GM21737 (cell line): ENCODE results near the gene ARHGAP4.
A peak's percentile ranks its signal among the peaks of the same experiment; 100 is the strongest.

Source experiments
- ATAC-seq: cut with Tn5 transposase; IDR thresholded peaks from one replicate; pipeline ENCODE4 v1.9.1; 2021; ENCODE audit warnings: mild to moderate bottlenecking, moderate library complexity; ENCODE audit not compliant: unreplicated experiment

Gene ARHGAP4

DNA sequence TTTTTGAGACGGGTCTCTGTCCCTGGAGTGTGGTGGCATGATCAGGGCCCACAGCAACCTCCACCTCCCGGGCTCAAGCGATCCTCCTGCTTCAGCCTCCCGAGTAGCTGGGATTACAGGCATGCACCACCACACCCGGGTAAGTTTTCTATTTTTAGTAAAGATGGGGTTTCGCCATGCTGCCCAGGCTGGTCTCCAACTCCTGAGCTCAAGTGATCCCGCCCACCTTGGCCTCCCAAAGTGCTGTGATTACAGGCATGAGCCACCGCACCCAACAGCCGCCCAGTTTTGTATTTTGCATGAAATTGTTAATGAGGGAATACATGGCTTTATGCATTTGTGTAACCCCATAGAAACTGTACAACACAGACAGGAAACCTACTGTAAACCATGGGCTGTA, 2.8 kb upstream of the ARHGAP4 start:
- ATAC-seq, result no peak

DNA sequence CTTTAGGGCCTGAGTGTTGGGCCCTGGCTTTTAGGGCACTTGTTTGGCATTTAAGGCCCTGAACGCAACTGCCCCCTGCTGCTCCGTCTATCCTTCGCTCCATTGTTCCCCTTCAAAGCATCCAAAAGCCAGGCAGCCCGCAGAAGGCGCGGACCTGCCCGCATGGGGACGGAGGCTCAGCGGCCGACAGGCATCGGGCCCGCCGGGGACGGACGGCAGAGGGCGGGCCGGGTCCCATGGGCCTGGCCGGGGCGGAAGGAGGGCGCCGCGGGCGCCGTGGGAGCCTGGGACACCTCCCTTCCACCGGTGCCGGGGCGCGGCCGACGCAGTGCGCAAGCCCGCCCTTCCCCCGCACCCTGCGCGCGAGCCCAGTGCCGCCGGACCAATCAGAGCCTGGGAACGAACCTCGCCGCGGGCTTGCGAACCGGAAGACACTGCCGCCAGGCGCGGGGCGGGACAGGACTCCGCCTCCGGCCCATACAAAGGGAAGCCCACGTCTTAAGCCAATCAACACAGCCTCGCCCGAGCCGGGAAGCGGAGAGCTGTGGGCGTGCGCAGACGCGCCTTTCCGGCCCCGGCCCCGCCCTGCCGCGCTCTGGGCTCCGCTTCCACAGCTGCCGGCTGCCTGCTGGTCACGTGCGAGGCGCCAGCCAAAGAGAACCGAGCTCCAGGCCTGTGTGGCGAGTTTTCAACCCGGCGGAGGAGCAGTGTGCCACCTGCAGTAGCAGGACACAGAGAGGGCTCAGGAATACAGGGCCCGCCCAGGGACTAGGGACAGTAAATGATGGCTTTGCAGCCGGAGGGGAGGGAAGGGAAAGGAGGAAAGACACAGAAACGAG, 2.1 kb upstream of the ARHGAP4 start:
- ATAC-seq, result peak; percentile 60

DNA sequence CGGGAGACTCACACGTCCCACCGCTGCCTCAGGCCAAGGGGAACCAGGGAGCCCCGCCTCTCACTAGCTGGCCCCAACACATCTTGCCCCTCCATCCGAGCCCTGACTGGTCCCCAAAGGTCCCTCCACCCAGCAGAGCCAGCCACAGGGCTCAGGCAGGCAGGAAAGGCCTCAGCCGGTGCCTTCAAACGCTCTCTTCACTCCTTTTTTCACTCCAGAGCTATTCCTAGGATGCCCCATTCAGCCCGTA, 1.5 kb upstream of the ARHGAP4 start:
- ATAC-seq, result no peak

DNA sequence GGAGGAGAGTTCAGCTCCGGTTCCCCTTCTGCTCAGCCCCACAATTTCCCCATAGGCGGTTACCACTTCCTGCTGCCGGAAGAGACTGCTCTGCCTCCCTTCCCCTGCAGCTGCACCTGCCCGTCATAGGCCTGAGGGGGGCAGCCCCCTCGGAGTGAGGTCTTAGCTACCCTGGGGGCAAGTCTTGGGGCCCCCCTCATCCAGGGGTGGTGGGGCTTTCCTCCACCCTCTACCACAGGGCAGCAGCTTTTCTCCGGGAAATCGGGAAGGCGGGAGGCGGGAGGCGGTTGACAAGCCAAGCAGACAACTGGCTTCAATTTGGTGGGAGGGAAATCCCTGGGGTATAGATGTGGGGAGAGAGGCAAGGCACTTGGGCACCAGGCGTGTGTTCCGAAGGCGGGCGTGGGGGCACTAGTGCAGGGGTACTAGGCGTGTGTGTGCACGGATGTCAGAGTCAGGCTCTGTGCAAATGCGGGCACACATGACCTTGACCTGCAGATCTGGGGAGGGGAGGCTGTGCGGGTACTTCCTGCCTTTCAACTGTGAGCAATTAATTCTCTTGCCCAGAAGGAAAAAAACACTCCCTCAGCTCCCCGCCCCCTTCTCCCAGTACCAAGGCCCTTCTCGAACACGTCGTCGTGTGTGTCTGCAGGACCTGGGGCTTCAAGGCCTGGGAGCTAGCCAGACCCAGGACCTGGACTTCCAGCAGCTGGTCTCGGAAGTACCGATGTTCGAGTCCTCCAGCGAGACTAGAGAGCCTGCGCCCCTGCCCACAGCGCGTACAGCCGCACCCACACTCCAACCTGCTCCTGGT, 1.0 kb upstream of the ARHGAP4 start:
- ATAC-seq, result peak; percentile 38

DNA sequence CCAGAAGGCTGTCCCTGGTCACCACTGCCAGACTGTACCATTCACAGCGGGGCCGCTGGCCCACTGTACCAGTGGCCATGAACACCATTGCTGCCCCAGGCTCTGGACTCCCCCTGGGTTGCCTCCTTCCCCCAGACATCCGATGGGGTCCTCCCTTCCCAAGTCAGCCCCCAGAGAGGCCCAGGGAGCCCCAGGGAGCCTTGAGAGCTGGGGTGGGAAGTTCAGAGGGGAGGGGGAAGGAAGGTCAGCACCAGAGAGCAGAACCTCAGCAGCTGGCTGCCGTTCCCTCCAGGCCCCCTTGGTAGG, 441 bp upstream of the ARHGAP4 start:
- ATAC-seq, result no peak

DNA sequence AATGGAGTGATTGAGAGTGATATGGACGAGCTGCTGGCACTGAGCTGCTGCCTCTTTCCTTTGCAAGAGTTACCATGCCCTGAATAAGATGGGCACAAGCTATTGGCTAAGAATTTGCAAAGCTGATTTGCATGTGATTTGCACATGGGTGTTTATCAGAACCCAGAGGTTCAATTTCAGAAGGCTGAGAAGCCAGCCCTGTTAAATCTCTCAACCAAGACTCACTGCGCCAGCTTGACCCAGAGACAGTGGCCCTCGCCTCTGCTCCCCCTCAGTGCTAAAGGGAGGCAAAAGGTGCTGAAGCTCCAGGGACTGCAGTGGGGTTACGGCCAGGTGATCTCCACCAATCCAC, 701 bp downstream of the ARHGAP4 start:
- ATAC-seq, result no peak

DNA sequence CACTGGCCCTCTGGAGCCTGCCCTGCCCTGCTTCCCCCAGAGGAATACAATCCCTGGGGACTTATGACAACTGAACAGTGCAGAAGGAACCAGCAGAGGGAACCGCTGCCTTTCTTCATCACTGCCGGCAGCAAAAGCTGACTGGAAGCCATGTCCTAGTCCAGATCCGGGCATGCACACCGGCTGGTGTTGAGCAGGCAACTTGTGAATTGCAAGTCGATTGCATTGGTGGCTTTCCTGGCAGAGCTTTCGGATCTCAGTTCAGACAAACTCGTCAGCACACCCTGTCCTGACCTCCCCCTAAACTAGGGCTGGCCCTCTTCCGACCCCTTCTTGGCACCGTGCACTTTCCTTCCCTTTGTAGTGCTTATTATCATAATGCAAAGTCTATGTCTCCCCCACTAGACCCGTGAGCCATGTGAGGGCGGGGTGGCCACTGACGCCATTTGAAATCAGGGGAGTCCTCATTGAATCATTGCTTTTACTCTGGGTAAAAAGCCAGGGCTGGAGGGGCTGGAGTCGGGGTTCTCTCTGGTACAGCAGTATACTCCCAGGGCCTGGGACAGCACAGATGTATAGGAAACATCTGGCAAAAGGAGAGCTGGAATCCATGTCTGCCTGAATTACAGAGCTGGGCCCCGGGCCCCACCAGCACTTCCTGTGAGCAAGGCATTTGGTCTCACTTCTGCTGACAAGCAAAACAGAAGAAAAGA, 1.8 kb downstream of the ARHGAP4 start:
- no peak for ATAC-seq

DNA sequence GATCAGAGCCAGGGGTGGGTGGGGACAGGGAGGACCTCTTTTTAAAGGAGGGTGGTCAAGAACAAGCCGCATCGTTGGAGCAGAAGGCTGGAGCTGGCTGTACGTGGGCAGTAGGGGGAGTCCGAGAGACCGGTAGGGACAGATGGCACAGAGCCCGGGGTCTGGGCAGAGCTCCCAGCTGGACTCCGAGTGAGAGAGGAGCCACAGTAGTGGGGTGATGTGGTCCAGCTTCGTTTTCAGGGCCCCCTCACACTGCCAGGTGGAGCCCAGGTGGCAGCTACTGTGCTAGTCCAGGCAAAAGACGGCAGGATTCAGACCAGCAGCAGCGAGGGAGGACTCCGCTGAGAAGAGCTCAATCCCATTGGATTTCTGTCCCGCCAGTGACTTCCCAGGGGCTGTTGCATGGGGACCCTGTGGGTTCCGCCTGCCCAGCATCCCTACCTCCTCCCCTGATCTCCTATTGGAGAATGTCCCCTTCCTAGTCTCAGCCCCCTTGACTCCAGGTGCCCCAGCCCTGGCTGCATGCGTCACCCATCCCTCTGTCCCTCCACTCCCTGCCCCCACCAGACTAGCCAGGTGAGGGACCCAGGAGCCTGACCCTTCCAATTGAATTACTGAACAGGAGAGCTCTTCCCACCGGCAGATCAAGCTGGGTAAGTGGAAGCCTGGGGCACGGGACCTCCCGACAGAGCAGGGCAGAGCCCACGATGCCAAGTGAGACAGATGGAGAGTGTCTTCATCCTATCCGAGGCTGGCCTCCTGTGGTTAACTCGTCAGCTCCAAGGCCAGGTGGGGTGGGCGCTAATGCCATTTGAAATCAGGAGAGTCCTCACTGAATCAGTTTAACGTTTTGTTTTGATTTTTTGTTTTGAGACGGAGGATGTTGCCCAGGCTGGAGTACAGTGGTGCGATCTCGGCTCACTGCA, 2.9 kb downstream of the ARHGAP4 start:
- no peak for ATAC-seq

DNA sequence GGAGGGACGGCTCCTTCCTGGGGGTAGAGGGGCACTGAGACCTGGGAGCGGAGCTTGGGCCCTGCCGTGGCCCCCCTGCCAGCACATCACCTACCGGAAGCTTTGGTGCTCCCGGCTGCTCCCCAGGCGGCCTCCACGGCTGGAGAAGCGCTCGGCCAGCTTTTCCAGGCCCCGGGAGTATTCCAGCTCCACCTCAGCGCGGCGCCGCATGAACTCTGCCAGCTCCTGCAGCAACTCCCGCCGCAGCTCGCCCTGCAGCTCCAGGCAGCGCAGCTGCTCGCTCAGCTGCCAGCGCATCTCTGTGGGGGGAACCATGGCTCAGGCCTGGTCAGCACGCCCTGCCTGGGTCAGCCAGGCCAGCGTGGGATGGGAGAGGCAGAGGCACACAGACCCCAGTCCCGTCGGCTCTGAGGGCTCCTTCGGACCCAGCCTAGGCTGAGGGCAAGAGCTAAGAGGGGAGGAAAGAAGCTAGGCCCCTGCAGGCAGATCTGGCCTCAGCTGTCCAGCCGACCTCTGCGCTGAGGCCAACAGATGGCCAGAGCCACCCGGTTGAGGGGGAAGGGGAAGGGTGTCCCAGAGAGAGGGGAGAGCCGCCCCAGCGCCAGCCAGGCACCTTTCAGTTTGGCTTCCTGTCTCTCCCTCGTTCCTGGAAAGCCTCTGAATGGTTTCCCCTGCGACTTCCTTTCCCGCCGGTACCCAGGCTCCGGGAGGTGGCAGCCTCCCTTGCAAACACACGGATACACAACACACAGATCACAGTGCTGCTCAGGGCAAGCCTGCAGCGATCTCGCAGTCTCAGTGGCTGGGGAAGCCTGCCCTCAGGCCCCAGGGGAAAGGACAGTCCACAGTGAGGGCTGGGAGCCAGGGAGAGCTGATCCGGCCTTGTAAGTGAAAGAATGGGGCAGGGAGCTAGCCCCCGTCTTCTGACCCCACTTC, 4.3 kb downstream of the ARHGAP4 start:
- no peak for ATAC-seq

DNA sequence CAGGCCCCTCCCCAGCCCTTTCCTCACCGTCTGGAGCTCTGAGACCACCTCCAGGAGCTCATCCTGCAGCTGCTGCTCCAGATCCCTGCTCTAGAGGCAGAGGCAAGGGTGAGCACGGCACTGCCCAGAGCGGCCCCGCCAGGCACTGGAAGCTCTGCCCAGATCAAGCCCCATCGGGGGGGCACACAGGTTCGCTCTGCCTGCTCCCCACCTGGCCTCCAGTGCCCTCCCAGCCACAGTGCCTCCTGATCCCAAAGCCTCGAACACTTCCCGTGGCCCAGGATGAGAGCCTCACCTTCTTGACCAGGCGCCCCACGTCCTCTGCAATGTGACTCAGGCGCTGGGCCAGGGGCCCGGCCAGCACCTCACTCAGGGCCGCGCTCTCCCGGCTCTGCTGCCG, 5.0 kb downstream of the ARHGAP4 start:
- no peak for ATAC-seq

DNA sequence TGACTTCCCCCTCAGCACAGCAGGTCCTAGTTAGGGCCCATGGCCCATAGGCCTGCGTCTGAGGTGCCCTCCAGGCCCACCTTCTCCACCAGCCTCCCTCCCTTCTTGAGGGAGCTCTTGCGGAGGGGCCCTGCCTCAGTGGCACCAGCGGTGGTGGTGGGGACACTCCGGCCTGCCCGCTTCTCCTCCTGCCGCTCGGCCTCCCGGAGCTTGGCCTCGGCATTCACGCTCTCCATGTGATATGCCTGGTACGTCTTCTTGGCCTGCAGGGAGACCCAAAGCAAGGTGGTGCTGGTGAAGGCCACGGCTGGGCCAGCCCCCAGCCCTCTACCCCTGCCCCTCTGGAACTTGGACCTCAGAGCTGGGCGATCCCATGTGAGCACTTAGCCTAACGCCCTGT, 5.5 kb downstream of the ARHGAP4 start:
- no peak for ATAC-seq

DNA sequence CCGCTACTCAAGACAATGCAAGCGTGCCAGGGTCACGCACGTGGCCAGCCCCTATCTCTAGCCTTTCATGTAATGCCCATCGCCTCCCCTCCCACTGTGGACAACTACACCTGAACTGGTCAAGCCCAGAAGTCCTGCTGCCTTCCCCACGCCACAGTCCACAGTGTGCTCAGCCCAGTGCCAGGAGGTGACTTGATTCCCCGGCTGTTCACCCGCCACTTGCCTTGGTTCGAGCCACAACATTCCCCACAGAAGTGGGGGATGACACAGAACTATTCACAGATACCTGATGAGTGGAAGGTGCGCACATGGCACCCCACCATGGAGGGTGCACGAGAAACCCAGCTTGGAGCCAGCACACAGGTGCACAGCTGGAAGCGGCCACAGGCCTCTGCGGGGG, 6.8 kb downstream of the ARHGAP4 start:
- ATAC-seq, result no peak

DNA sequence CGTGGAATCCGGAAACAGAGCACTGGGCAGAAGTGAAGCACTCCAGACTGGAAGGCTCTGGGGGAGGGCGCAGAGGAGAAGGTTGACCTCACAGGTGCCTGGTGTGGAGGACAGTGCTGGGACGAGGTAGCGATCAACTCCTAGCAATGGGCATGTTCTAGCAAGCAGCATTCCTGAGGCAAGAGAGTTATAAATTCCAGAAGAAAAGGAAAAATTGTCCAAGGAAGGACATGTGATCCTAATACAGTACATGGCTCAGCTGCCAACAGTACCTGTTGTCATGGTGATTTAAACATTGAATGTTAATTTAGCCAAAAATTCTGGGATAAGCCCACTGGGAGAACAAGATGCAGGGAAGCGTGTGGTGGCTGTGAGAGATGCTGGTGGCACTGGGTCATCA, 8.2 kb downstream of the ARHGAP4 start:
- no peak for ATAC-seq

DNA sequence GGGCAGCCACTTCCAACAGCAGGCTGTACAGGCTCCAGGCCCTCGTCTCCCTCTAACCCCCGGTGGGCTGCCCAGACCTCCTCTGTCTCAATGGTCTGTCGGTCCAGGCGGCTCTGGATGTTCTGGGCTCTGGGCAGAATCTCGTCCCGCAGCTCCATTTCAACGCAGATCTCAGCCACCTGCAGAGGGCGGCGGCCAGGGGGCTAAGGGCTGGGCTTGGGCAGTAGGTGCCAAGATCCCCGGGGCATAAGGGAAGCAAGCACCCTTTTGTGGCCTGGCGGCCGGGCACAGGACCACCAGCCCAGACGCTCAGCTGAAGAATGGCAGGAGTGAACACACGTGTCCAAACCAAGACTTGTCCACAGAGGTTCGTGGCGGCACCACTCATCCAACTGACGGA, 12.4 kb downstream of the ARHGAP4 start:
- ATAC-seq, result no peak

DNA sequence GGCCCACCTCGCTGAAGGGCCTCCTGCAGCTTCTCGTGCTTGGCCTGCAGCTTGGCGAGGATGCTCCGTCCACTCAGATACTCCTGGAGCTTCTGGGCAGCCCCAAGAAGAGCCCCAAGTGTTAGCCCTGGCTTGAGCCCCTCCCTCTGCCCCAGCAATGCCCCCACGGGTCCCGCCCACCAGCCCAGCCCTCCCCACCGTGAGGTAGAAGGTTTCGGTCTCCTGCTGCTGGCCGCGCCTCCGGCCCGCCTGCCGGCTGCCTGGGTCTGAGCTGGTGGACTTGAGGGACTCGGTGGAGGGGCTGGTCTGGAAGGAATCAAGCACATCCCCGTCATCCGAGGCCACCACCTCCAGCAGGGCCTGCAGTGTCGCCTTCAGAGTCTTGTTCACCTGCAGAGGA, 12.9 kb downstream of the ARHGAP4 start:
- ATAC-seq, result no peak

DNA sequence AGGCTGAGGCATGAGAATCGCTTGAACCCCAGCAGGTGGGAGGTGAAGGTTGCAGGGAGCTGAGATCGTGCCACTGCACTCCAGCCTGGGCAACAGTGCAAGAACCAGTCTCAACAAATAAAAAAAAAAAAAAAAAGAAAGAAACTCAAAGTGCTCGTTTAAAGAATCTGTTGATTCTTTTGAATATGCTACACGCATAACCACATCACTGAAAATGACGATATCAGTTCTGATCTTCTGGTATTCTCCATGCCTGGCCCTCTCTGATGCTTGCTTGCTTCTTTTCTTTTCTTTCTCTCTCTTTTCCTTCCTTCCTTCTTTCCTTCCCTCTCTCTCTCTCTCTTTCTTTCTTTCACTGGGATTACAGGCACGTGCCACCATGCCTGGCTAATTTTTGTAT, 14.3 kb downstream of the ARHGAP4 start:
- ATAC-seq, result no peak

DNA sequence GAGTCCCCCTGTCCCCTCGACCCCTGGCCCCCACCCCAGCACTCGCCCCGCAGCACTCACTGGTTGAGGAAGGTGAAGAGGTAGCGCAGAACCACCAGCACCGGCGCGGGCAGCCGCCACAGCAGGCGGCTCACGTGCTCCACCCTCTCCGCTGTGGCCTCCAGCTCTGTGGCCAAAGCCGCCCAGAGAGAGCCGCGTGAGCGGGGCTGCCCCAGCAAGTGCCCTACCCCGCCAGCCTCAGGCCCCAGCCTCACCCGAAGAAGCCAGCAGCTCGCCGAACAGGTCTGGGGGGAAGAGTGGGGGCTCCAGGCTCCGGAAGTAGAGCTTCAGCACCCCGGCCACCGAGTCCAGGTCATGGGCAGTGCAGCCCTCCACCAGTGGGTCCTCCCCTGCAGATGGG, 15.6 kb downstream of the ARHGAP4 start:
- ATAC-seq, result no peak

DNA sequence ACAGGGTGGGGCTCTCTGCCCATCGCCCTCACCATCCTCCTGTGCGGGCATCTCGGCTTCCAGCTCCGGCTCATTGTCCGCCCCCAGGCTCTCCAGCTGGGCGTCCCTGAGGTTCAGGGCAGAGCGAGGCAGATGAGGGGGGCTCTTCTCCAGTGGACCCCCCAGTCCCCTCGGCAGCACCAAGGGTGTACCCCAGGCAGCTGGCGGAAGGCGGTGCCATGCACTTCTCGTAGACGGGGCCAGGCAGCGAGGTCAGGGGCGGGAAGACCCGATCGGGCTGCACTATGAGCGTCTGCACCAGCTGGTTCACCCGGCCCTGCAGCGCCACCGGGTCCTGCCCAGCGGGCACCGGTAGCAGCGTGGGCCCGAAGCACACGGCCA, 16.1 kb downstream of the ARHGAP4 start:
- ATAC-seq, result no peak

DNA sequence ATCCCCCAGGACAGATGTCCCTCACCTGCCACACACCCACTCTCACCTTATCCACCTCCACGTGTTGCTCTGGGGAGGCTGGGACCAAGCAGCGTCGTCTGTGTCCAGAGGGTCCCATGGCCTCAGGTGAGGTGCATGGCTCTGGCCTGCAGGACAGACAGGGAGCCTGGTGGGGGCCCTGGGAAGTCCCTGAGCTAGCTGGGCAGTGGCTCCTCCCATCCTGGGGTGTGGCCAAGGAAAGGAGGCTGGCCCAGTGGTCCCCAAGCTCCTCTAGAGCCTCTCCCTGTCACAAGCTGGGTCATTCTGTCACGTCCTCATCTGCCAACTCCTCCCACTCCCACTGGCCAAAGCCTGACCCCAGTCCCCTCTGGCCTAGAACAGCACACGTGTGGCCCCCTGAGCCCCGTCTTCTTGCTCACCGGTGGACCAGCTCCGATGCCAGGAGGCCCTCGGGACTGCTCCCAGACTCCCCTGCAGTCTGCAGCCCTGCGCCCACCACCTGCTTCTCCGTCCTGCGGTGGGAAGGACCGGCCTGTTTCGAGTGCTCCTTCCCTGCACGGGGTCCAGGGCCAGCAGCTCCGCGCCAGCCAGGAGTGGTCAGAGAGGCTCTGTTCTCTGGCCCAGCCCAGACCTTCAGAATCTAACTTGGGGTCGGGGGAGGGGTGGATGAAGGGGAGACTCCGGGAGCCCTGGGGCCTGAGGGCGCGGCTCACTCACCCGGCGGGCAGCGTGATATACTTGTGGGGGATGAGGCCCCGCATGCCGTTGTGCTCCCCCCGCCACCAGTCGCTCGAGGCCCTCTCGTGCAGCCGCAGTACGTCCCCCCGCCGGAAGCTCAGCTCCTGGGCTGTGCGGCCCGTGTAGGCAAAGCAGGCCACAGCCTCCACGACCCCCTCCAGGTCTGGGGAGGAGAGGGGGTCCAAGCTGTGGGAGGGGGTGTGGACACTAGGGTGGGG, 16.8 kb downstream of the ARHGAP4 start:
- no peak for ATAC-seq
